ENCODE measurements around the gene PDZD2.

DNA sequence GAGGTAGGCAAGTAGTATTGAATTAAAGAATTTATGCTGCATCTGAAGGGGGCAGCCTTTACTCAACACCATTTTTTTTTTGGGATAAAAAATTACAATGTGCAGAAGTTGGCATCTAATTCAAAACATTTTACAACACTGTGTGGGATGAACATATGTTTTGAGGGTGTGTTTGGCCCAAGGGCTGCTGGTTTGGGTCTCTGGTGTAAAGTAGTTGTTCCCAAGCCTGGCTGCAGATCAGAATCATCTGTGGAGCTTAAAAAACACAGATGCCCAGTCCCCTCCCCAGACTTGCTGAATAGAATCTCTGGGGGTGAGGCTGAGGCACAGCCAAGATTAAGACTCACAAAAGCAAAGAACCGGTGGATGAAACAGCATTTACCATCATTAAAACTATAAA lies 33.0 kb upstream of the PDZD2 start:
- TF ChIP-seq CTCF (conservative IDR thresholded peaks at IDR 0.05 in 1 of 2, IDR thresholded peaks at IDR 0.05 in 1 of 2; ENCODE audit: extremely low read depth in 1 of 2, insufficient read depth in 1 of 2, low read depth in 1 of 2, low read length in 2 of 2) (no peak), EZH2 (IDR thresholded peaks at IDR 0.05; ENCODE audit: borderline replicate concordance, low read length) (no peak)

Measured in mammary epithelial cell (primary cell).